RKO (cell line): ENCODE results near the gene EGFR.
"Not testable (repeated sequence)": the region's sequence is repeated elsewhere in the genome, so short reads cannot be mapped to it uniquely, and the experiment has no call there.

ENCODE experiments used
- DNase-seq: peaks from one replicate; pipeline ENCODE4 v3.0.0-alpha.2; 2016; ENCODE audit warnings: low spot score

The EGFR gene

DNA sequence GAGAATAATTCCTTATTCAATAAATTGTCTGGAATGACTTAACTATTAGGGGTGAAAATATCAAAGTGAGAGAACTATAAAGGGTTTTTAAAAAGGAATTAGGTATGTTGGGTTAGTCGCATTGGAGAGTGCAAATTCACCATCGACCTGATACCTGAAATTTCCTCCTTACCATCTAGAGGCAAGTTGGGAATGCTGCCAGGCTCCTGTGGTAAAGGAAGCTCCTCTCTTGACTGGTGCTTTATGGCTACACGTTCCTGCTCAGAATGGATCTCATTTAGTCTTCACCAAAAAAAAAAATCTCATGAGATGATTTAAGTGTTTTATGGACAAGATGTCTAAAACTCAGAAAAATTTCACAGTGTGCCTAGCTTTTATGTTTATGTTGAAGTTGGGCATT lies 129.8 kb downstream of the EGFR start:
- DNase-seq, result no peak

DNA sequence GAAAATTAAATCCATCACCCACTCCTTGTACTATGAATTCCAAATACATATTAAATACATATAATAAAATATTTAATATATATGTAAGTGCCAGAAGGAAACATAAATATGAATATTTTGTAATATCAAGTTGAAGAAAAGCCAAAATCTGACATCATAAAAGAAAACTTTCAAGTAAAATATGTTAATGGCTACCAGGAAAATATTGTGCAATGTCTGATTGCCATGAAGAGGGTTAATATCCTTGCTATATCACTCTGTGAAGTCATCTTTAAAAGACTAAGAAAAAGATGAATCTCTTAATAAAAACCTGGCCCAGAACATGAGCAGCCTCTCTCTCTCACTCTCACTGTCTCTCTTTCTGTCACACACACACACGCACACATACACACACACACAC lies 130.2 kb downstream of the EGFR start:
- no peak for DNase-seq

DNA sequence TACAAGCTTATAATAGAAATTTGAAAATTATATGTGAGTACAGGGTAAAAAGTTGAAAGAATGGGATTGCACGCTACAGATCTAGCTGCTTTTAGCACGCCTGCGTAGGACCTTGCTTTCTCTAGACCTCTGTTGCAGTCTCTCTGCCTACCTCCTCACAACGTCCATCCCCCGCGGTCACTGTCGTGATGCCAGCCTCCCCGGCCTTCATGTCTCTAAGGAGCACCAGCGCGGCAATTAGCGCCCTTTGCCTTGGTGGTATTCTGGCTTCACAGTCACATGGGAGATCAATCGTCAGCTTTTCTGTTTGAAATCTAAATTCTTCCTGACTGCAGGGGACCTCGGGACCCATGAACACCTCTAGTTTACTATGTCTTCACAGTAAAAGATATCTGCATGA lies 131.3 kb downstream of the EGFR start:
- DNase-seq, result no peak

DNA sequence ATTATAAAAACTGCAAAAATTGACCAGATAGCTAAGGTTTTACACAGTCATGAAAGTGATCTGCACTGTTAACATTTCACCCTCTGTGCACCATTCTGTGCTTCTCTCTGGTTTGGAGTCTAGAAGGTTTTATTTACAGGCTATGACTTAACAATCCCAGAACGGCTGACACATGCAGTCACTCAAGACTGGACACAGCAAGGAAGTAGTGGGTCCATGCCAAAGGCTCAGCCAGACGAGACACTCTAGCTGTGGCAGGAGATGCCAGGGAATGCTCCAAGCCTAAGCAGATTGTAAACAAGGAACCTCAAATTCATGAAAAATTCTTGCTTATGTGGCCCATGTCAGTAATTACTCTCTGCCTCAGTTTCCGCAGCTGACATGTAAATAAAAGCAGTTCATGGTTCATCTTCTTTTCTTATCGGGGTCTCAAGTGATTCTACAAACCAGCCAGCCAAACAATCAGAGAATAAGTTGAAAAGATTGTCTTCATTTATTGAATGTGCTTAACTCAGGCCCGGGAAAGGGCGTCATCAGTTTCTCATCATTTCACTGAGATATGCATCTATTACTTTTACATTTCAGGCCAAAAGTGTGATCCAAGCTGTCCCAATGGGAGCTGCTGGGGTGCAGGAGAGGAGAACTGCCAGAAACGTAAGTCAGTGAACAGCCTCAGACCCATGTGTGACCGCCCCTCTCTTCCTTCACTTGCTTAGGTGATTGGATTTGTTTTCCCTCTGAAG lies 132.1 kb downstream of the EGFR start:
- DNase-seq, result no peak

DNA sequence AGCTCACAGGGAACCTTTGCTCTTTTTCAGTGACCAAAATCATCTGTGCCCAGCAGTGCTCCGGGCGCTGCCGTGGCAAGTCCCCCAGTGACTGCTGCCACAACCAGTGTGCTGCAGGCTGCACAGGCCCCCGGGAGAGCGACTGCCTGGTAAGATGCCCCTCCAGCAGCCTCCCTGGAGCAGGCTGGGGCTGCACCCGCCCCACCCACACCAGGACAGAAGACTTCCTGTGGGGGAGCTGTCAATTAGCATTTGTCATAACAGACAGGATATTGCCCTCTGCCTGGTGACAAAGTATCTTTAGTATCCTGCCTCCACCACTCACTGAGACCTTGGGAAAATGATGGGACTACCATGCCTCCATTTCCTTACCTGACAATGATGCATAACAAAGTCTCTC lies 133.7 kb downstream of the EGFR start:
- DNase-seq, result no peak

DNA sequence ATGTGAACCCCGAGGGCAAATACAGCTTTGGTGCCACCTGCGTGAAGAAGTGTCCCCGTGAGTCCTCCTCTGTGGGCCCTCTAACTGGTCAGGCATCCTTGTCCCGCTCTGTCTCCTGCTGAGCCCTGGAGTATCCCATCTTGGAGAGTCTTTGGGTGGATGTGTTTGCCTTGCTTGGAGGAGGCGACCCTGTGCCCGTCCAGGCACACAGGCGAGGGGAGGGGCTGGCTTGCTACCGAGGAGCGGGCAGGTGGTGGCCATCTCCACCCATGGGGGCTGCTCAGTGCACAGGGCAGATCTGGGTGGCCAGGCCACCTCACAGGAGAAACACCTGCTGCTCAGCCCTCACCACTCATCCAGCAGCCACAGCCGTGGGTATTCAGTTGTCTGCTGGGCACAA lies 135.3 kb downstream of the EGFR start:
- DNase-seq, result no peak

DNA sequence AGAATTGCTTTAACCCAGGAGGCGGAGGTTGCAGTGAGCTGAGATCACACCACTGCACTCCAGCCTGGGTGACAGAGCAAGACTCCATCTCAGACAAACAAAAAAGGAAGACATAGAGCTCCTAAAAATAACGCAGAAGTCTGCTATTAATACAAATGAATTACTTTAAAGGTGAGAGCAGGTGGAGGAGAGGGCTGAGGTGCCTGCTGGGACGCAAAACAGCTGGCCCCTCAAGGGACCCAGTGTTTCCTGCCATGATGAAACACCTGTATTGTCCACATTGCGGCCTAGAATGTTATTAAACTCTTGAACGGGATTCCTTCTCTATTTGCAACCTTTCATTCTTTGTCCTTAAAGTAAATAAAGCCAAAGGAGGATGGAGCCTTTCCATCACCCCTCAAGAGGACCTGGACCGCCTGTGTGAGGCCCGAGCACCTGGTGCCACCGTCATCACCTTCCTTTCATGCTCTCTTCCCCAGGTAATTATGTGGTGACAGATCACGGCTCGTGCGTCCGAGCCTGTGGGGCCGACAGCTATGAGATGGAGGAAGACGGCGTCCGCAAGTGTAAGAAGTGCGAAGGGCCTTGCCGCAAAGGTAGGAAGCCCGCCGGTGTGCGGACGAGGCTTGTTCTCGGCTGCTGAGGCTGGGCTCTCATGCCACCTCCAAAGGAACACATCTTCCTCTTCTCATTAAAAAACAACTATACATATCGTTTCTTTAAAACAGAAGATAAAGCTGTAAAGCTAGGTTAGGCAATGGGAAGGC lies 136.7 kb downstream of the EGFR start:
- DNase-seq, result no peak

DNA sequence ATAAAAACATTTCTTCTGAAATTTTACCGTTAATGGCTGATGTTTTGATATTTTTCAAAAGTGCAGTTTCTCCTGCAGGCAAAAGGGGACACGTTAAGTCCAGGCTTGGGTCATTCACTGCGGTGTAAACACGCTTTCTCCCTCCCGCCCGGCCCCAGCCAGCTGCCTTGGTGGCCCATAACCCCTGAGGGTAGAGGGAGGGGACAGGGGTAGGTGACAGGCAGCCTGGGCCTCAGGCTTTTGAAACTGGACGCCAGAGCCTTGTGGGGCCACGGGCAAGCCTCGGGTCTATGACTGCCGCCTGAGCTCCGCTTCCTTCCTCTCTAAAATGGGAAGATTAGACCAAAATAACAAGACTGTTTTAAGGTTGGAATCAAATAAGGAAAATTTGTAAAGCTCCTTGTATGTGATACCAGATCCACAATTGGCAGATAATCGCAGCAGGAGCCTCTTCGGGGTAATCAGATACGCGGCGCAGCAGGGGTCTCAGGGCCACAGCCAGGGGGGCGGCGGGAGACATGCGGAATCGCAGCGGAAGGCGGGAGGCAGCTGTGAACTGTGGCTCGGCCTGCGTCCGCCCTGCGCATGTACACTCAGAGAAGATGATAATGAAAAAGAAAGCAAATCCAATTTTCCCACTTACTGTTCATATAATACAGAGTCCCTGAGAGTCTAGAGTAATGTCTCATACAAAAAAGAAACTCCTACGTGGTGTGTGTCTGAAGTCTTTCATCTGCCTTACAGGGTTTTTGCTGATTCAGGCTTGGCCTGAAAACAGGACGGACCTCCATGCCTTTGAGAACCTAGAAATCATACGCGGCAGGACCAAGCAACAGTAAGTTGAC lies 138.3 kb downstream of the EGFR start:
- DNase-seq, result no peak

DNA sequence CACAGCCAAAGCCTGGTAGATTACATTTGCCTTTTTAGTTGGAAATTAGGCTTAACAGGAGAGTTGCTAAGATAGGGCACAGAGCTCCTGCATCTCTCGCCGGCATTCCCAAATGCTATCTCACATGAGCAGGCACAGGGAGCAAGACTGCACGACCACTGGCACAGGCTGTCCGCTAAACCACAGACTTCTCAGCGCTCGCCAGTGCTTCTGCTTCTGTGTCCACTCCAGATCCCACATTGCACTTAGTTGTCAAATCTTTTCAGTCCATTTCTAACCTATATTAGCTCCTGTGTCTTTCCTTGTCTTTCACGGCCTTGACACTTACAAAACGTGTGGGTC lies 138.9 kb downstream of the EGFR start:
- DNase-seq, result no peak

DNA sequence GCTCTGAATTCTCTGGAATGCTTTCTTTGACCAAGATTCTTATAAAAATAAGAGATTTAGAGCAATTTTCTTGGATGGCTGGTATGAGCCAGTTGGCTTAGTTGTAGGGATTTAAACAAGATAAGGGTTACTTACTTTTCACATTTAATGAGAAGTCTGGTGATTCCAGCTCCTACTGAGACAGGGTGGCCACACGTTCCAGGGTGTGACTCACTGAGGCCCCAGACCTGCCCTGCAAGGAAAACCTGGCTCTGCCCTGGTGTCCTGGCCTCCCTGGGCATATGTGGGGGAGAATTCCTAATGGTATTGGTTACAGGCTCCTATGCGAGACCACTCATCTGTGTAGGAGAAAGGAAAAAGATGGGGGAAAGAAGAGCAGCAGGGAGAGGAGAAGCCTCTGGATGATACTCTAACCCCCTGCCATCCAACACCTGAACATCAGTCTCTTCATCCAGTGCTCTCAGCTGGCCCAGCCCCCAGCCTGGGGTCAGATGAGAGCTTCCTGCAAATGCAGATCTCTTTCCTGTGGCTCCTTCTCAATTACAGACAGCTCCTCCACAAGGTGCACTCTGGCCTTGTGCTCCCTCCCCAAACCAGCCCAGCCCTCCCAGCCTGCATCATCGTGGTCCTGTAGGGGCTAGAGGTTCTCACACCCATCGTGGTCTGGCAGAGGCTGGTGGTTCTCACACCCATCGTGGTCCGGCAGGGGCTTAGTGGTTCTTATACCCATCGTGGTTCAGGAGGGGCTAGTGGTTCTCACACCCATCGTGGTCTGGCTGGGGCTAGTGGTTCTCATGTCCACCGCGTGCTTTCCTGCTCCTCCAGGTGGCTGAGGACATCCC lies 139.9 kb downstream of the EGFR start:
- DNase-seq, result no peak

DNA sequence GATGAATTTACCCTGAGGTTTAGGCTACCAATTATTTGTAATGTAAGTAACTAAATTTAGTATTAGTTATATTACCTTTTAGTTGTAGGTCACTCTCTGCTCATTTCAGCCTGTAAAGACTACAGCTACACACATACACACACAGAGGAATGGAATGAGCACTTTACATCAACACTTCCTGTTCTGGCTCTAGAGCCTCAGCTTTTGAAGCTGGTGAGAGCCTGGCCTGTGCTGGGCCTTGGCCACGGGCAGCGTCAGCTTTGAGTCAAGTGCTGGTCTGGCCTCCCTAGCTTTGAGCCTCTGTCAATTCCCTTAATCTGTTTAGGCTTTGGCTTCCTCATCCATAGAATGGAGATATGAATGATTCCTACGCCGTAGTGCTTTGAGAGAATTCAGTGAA lies 141.7 kb downstream of the EGFR start:
- DNase-seq, result no peak

DNA sequence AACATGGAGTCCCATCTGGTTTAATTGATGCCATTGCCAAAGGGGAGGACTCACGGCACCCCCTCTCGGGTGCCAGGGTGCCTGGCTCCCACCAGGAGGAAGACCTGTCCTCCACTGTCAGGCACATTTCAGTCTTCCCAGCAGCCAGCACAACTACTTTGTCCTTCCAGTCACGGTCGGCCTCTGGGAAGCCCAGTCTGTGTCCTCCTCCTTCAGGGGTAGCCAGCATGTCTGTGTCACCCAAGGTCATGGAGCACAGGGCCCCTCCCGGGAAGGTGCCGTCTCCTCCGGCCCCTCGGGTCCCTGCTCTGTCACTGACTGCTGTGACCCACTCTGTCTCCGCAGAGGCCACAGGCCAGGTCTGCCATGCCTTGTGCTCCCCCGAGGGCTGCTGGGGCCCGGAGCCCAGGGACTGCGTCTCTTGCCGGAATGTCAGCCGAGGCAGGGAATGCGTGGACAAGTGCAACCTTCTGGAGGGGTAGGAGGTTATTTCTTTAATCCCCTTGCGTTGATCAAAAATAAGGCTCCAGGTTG lies 142.4 kb downstream of the EGFR start:
- no peak for DNase-seq

DNA sequence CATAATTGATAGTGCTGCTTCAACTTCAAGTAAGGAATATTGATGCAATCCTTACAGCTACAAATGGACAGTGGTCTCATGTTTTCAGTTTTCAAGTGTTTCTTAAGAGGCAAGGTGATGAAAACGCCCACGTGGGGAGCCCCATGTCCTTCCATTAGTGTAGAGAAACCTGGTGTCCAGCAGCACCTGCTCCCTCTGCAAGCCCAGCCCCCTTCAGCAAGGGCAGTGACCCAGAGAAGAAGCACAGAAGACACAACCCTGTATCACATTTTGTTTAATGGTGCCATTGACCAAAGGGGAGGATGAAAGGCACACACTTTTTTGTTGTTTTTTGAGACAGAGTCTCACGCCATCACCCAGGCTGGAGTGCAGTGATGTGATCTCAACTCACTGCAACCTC lies 143.7 kb downstream of the EGFR start:
- no peak for DNase-seq

DNA sequence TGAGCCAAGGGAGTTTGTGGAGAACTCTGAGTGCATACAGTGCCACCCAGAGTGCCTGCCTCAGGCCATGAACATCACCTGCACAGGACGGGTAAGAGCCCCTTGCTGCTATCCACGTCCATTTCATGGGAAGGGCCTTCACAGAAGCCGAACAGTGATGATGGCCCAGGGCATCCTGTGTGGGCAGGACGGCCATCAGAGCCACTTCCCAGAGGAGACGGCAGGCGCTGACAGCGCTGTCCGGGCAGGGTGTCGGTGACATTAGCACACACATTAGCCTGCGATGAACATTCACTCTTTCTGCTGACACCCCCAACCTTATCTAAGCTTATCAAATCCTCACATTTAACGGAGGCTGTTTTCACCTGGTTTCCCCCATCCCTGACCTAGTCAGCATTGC lies 144.9 kb downstream of the EGFR start:
- no peak for DNase-seq

DNA sequence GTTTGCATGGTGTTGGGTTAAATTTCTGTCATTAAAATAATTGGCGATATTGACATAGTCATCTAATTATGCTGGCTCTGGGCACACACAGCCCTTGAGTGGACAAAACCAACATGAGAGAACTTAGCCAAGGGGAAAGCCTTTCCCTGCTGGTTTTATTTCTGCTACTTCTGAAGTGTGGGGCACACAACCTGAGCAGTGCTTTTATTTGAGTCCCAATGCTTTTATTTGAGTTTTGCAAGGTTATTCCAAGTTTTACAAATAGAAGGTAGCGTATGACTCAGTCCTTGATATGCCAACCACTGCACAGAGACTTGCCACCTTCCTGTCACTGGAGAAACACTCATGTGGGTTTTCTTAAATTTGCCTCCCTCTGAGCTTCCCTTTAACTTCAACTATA lies 145.7 kb downstream of the EGFR start:
- DNase-seq, result no peak

DNA sequence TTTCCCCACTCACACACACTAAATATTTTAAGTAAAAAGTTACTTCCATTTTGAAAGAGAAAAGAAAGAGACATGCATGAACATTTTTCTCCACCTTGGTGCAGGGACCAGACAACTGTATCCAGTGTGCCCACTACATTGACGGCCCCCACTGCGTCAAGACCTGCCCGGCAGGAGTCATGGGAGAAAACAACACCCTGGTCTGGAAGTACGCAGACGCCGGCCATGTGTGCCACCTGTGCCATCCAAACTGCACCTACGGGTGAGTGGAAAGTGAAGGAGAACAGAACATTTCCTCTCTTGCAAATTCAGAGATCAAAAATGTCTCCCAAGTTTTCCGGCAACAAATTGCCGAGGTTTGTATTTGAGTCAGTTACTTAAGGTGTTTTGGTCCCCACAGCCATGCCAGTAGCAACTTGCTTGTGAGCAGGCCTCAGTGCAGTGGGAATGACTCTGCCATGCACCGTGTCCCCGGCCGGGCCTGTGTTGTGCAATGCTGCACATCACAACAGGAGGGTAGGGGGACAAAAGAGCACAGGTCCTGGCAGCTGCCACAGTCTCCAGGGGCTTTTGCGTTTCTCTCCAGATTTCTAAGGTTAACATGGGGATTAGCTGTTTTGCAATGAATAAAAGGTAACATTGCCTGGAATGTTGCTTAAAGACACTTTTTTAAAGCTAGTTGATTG lies 146.5 kb downstream of the EGFR start:
- no peak for DNase-seq

DNA sequence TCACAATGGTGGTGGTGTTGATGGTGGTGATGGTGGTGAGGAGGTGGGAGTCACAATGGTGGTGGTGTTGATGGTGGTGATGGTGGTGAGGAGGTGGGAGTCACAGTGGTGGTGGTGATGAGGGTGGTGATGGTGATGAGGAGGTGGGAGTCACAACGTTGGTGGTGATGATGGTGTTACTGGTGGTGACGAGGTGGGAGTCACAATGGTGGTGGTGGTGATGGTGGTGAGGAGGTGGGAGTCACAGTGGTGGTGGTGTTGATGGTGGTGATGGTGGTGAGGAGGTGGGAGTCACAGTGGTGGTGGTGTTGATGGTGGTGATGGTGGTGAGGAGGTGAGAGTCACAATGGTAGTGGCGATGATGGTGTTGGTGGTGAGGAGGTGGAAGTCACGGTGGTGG lies 148.5 kb downstream of the EGFR start:
- DNase-seq, result not testable (repeated sequence)

DNA sequence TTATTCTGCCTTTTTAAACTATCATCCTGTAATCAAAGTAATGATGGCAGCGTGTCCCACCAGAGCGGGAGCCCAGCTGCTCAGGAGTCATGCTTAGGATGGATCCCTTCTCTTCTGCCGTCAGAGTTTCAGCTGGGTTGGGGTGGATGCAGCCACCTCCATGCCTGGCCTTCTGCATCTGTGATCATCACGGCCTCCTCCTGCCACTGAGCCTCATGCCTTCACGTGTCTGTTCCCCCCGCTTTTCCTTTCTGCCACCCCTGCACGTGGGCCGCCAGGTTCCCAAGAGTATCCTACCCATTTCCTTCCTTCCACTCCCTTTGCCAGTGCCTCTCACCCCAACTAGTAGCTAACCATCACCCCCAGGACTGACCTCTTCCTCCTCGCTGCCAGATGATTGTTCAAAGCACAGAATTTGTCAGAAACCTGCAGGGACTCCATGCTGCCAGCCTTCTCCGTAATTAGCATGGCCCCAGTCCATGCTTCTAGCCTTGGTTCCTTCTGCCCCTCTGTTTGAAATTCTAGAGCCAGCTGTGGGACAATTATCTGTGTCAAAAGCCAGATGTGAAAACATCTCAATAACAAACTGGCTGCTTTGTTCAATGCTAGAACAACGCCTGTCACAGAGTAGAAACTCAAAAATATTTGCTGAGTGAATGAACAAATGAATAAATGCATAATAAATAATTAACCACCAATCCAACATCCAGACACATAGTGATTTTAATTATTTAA lies 151.7 kb downstream of the EGFR start:
- no peak for DNase-seq

DNA sequence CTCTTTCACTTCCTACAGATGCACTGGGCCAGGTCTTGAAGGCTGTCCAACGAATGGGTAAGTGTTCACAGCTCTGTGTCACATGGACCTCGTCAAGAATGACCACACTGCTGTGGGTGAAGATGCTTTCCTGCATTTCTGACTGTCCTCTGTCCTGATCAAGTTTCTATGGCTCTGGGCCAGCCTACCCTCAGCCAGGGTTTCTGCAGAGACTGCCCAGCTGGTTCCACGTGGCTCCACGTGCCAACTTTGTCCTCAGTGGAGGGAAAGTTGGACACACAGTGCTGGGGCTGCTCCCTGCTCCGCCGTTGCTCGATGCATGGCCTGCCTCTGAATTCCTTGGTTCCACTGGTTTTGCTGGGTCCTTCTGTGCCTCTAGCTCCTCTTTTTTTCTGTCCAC lies 152.3 kb downstream of the EGFR start:
- DNase-seq, result no peak

DNA sequence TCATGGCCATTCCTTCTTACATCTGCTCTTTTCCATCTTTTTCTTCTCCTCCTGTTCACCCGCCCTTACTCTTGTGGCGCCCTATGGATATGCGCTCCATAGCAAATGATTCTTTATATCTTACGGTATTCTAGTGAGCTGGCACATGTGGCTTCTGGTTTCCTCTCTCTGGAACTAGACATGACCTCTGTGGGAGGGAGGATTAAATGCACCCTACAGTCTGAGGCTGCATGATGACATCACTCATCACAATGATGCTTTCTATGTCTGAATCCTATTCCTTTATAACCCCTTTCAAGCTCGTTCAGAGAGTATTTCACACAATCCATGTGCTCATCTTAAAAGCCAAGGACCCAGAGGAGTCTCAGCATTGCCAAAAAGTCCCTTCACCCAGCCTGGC lies 153.3 kb downstream of the EGFR start:
- no peak for DNase-seq
